Measurements from ENCODE around the gene BMP5. TPM values are rescaled to one million over a fixed set of nuclear protein-coding genes. Genes with fewer than 3 reads are reported as not detected.
A peak's percentile ranks its signal among the peaks of the same experiment; 100 is the strongest.
"Not testable (repeated sequence)": the region's sequence is repeated elsewhere in the genome, so short reads cannot be mapped to it uniquely, and the experiment has no call there.

BMP5 gene
- 0.11 TPM in 1 of 2 replicates, not detected in the other for total RNA-seq

DNA sequence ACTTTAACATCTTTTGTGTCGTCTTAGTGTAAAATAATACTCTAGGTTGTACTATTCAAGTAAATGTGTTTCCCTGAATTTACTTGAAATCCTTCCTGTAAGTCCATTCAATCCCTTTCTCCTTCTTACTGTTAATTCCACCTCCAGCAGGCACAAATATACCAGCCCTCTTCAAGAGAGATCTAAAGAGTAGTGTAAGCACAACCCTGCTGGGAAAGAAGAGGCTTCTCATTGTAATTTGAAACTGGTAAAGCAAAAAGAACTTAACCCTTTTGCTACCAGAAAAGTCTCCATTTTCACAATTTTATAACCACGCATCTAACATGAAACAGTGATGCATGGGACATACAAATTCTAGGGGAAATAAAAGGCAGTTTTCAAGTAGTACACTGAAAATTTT lies at the start of gene BMP5:
Gene BMP5 (minus strand): TSS at position 191 of the 400 bp plus-strand sequence. CDS start 725 bp downstream, outside the sequence.
- DNase-seq (ENCODE audit: low read depth, low spot score): no peak

DNA sequence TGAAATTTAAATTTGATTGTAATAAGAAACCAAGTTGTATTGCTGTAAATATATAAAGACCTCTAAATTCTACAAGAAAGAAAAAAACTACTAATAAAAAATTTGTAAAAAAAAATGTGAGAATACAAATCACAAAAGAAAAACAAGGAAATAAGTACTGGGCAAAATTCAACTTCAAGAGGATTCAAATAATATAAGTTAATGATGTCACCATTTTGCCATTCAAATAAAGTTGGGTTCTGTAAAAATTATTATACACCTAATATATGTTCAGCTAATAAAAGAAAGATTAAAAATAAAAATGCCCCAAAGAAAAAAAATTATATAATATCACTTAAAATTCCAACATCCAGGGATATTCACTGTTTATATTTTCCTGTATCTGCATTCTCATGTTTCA lies 47.0 kb upstream of the BMP5 start:
- no peak for DNase-seq (ENCODE audit: low read depth, low spot score)

DNA sequence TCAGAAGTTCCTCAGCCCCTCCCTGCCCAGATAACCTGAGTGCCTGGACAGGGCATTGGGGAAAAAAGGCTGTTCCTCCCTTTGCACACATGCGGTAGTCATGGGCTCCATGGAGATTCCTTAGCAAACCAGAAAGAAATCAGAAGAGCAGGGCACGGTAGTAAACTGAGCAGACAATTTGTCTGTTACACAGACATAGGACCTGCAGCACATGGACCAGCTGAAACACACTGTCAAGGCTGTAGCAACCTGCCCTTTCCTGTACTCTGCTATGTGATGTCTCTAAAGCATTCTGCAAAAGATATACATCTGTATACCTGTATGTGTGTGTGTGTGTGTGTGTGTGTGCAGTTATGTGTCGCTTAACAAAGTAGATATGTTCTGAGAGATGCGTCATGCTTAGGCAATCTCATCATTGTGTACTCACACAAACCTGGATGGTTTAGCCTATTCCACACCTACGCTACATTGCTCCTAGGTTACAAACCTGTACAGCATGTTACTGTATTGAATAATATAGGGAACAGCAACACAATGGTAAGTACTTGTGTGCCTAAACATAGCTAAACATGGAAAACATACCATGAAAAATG lies 44.4 kb upstream of the BMP5 start:
- no peak for DNase-seq (ENCODE audit: low read depth, low spot score)

DNA sequence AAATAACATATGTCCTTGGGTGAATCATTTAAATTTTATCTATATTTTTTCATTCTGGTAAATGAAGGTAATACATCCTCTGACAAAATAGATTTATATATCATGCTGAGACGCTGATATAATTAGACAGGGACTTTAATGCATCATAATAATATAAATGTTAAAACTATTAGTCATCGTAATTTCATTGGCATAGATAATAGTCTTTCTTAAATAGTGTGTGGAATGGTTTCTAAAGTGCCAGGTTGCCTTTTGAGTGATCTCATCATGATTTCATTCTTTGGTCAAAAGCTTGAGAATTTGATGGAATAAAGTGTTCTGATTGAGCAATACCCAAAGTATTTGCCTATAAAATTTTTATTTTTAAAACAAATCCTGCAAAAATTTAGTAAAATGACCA lies 43.2 kb upstream of the BMP5 start:
- no peak for DNase-seq (ENCODE audit: low read depth, low spot score)

DNA sequence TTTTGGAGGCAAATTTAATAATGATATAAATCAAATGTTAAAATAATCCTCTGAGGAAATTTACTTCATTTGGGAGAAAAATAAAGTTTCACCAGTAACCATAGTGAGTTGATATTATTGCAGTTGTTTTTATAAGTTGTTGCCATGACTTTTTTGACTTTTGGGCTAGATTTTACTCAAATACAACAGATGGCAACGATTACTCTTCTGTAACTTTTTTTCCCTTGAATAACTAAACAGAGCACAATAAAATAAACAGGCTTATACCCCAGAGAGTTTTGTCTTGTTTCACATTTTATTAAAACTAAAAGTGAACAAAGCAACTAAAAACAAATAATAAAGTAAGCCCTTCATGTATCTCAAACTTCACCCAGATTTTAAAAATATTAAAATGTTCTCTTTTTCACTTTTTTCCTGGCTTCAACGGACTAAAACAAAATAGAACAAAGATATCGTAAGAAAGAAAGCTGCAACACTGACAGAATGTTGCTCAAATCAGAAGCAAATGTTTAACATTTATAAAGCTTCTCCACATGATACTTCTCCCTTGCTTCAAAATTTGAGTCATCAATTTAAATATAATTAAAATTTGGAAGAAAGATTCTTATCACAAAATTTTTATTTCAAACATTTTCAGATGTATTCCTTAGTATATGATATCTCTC lies 42.5 kb upstream of the BMP5 start:
- no peak for DNase-seq (ENCODE audit: low read depth, low spot score)

DNA sequence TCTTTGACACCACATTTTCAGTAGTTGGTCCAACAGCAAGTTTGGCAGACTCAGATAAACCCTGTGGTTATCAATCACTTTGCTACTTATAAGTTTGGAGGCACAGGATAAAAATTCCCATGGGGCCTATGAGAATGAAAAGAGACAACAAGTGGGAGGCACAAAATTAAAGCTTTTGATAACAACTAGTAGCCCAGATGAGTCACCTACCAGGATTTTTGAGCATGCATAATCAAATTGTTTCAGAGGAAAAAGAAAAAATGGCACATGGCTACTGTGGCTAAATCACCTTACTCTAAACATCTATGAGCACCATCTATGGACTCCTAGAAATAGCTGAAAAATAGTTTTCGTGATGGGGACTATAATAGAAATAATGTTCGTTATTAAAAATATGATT lies 40.8 kb upstream of the BMP5 start:
- no peak for DNase-seq (ENCODE audit: low read depth, low spot score)

DNA sequence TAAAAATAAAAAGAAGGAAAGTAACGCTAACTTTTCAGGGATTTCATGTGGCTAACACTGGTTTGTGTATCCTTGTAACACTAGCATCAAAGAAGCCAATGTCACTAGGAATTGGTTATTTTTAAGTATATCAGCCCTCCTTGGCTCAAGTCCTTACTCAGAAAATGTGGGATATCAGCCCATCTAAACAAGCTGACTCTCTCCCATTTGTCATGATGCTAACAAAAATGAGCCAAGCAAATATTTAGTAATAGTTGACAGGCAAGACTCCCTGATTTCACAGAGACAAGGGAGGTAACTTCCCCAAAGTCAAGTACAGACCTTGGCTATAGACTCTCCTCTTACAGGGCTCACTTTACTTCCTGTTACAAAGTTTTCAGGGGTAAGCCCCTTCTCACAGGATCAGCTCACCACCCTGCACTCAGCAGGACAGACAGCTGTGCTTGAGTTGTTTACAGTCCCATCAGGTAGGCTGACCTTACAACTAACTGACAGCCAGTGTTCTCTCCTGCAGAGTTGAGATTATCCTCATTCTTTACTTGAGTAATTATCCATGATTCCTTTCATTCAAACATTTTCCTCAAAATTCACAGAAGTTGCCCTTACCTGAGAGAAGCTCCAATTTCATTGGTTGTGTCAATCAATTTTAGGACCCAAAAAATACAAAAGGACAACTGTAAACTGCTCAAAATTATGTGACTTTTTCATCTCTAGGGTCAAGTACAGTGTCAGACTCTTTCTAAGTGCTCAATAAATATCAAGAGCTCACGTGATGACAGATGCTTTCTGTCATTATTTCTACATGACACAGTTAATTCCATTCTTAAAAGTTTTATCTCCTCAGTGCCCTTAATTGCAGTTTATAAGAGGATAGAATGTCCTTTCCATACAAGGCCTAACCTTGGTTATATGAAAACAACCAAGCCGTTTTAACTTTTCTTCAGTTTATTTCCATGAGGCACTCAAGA lies 38.1 kb upstream of the BMP5 start:
- no peak for DNase-seq (ENCODE audit: low read depth, low spot score)

DNA sequence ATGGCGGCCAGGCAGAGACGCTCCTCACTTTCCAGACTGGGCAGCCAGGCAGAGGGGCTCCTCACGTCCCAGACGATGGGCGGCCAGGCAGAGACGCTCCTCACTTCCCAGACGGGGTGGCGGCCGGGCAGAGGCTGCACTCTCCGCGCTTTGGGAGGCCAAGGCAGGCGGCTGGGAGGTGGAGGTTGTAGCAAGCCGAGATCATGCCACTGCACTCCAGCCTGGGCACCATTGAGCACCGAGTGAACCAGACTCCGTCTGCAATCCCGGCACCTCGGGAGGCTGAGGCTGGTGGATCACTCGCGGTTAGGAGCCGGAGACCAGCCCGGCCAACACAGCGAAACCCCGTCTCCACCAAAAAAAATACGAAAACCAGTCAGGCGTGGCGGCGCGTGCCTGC lies 35.1 kb upstream of the BMP5 start:
- not testable (repeated sequence) for DNase-seq (ENCODE audit: low read depth, low spot score)

DNA sequence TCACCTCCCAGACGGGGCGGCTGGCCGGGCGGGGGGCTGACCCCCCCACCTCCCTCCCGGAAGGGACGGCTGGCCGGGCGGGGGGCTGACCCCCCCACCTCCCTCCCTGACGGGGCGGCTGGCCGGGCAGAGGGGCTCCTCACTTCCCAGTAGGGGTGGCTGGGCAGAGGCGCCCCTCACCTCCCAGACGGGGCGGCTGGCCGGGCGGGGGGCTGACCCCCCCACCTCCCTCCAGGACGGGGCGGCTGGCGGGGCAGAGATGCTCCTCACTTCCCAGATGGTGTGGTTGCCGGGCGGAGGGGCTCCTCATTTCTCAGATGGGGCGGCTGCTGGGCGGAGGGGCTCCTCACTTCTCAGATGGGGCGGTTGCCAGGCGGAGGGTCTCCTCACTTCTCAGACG lies 34.5 kb upstream of the BMP5 start:
- DNase-seq (ENCODE audit: low read depth, low spot score): not testable (repeated sequence)

DNA sequence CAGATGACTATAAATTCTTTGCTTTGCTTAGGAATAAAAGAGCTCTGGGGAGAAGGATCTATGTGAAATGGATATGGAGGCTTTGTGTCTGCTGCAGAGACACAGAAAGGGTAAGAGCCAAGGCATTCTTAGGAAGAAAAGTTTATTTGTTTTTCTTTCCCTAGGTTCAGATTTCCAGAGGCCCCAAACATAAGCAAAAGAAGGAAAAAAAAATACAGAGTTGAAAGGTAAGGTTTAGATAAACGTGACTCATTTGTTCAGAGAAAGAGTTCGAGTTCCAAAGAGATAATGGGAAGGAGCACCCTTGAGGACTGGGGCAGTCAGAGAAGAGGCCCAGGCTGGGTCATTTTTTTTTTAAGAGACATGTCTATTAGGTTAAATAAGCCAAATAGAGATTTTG lies 27.4 kb upstream of the BMP5 start:
- DNase-seq (ENCODE audit: low read depth, low spot score): no peak

DNA sequence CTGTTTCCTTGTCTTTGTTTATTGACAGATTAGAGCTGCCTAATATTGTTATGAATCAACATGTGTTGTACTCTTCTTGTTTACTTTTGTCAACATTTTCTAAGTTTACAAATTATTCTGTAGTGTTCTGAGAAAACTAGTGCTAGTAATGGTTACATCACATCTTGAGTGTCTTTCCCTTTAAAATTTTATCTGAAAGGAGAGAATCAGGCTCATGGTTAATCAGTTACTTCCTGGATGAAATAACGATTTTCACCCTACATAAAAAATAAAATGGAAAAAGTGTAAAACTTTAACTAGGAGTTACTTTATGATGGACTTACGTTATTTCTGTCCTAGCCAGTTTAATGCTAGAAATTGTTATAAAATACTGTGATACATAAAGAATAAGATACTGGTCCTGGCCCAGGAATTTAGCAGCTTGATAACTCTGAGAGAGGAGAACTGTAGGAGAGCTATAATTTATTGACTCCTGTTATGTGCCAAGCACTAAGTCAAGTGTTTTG lies 26.4 kb upstream of the BMP5 start:
- DNase-seq (ENCODE audit: low read depth, low spot score): no peak

DNA sequence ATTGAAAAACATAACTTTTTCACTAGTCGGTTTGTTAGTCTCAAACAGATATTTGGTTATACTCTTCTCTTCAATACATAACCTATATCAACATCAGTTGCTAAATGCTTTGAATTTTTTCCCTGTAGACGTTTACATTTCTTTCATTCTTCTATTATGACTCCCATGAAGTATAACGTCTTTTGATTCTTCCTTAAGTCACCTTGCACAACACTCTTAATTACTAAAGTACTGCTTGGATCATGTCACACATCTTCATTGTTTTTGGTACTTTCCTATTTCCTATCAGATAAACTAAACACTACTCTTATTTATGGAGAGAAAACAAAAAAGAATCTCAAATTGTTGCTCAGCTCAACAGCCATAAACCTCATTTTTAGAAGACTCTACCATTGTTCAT lies 23.0 kb upstream of the BMP5 start:
- DNase-seq (ENCODE audit: low read depth, low spot score): no peak

DNA sequence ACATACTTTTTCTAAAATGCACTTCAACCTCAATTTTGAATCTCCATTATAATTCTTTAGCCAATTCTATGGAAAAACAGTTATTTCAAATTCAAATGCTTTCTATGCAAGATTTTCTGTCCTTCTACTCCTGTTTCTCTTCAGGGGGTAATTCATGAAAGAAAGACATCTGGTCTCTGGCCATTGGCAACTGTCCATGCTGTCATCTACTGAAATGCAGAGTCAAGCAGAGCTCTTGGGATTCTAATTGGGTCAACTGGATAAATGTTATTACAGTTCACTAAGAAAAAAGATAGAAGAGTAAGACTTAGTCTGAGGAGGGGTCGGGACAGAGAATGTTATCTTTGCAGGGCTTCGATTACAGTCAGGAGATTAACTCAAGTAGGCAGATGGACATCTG lies 22.0 kb upstream of the BMP5 start:
- no peak for DNase-seq (ENCODE audit: low read depth, low spot score)

DNA sequence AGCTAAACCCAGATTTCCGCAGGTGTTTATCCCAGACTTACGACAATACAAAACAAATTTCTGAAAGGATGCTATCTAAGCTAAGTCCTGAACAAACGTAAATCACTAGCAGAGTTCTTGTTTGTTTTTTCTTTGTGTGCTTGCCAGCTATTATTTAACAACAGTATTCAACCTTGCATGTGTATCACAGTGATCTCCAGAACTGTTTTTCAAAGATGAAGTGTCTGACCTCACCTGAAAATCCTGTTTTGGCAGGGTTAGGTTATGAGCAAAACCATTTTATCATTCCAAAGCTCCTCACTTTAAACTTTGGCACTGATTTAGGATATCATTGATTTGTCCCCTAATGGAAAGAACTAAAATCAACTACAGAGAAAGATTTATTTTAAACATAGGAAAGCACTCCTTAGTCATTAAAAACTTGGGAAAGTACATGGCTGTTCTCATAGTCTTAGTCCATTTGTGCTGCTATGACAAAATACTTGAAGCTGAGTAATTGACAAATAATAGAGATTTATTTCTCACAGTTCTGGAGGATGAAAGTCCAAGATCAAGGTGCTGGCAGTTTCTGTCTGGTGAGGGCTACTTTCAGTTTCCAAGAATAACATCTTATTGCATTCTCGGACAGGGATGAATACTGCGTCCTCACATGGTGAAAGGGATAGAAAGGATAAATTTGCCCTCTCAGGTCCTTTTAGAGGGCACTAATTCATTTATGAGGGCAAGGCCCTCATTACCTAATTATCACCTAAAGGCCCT lies 20.8 kb upstream of the BMP5 start:
- no peak for DNase-seq (ENCODE audit: low read depth, low spot score)

DNA sequence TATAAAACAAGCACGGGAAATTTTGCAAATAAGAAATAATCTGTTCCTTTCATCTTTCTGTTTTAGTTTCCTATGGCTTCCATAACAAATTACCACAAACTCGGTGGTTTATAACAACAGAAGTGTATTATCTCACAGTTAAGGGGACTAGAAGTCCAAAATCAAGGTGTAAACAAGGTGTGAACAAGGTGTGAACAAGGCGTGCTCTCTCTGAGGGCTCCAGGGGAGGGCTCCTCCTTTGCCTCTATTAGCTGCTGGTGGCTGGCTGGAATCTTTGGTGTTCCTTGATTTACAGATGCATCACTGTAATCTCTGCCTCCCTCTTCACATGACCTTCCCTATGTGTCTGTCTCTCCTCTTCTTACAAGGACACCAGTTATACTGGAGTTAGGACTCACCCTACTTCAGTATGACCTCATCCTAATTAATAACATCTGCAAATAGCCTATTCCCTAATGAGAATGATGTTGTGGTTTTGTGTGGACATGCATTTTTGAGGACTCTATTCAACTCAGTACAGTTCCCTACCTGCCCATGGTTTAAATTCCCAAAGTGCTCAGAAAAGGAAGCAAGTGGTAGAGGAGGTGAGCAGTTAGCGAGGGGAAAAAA lies 17.5 kb upstream of the BMP5 start:
- DNase-seq (ENCODE audit: low read depth, low spot score): no peak

DNA sequence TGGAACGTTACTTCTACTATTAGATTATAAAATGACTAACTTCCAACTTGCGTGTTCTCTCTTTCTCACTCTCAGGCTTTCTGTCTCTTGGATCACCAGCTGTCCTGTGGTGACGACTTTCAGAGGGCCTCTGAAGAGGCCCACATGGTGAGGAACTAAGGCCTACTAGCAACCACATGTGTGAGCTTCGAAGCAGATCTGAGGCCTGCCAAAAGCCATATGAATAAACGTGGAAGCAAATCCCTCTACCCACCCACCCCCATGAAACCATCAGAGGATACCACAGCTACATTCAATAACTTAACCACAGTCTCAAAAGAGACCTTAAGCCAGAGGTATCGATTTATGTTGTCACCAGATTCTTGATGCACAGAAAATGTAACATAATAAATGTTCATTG lies 13.5 kb upstream of the BMP5 start:
- no peak for DNase-seq (ENCODE audit: low read depth, low spot score)

DNA sequence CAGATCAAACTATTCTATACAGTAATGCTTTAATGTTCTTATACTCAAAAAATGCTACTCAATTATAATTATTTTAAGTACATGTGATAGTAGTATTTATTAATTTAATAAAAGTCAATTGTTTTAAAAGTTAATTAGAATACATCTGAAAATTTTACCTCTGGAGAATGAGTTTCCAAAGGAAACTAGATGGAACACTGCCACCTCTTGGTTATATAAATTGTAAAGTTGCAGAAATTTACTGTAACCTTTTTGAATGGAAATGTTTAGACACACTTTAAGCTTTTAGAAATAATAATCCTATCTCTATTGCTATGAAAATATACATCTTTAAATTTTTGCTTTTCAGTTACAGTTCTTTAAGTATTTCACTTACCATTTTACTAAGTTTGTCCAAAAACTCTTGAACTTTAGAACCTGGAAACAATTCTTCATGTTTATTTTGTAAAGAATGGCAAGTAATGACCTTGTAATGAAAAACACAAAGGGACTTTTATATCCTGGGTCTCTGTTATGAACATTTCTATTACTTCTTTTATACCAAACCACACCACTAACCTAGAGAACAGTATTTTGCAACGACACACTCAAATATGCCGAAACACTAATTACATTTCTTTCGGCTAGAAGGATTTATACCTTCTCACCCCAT lies 10.9 kb upstream of the BMP5 start:
- DNase-seq (ENCODE audit: low read depth, low spot score): no peak

DNA sequence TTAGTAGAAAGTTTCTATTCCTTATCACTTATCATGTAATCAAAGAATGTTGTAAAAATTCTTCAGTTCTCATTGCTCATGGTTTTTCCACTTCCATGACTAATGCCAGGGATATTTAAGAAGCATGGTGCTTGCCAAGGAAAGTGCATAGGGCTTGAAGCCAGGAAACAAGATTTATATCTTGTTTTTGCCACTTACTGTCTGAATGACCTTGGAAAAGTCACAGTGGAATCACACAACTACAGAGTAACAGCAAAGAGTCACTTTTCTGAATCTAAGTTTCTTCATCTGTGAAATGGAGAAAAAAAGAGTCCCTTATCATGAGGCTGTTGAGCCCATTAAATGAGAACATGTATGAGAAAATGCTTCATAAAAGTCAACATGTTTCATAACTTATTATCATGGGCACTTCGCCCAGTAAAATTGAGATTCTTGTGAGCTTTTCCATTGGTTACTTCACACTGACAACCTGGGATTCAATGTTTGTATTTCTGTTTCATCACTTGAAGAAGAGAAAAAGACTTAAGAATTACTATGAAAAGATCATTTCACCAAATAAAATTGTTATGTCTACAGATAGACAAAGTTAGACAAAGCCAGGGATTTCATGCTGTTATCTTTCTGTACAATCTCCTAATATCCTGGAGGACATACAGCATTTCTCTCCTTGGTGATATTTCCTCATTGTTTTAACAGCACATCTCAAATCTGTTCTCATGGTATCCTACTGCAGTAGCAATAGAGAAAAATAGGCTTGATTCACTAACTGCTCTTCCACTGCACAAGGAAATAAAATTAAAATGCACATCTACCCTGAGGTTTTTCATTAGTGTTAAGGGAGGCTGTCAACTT lies 7.6 kb upstream of the BMP5 start:
- peak; percentile 75 for DNase-seq (ENCODE audit: low read depth, low spot score)

DNA sequence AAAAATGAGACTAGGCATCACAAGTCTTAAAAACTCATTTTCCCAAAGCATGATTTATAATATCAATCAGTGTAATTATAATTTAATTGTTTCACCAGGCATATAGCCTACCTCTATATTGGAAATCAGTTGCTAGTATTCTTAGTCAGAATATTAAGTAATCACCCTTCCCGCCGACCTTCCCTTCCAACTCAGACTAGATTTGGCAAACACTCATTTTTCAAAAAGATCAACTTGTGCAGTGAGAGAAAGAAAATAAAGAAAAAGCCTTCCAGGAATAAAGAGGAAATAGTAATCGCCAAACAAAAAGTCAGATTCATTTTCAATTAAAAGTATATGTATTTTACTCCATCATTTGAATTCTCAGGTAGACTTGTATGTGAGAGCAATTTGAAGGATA lies 1.9 kb upstream of the BMP5 start:
- DNase-seq (ENCODE audit: low read depth, low spot score): no peak

DNA sequence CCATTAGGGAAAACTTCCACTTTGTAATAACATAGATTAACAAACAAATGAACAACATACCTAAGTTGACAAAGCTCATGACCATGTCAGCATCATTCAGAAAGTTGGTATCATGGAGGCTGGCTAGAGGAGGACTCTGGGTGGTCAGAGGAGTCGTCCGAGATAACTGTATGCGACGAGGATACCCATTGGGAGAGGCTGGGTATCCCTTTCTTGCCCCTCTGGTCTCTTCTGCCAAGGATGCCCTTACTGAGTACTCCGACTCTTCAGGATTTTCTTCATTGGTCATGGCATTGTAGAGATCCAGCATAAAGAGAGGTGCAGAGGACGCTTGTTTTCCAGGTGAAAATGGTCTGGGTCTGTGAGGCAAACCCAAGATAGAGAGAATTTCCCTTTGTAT lies 1.1 kb downstream of the BMP5 start:
- no peak for DNase-seq (ENCODE audit: low read depth, low spot score)
